NCI-H524 (cell line): ENCODE measurements around the gene ARHGAP32.

Experiments used
- DNase-seq, 2 experiments: peaks; one replicate each; lab custom pipeline; 2025; lab: John Stamatoyannopoulos, UW

ARHGAP32 gene

GRCh38 chr11:128956401-128957201 is 235.5 kb downstream of the ARHGAP32 start:
- peak; percentile 31 to 83 for DNase-seq

GRCh38 chr11:128955636-128956035 is 236.5 kb downstream of the ARHGAP32 start:
- no peak for DNase-seq

DNA sequence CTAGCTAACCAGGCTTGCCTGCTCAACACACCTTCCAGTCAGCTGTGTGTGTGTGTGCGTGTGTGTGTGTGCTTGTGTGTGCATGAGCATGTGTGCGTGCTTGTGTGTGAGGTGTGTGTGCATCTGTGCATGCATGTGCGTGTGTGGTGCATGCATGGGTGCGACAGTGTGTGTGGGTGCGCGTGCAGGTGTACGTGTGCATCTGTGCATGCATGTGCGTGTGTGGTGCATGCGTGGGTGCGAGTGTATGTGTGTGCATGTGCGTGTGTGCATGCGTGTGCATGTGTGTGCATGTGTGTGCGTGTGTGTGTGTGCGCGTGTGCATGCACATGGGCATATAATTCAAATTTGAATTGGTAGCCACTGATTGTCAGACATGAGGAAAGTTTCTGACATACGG is 239.0 kb downstream of the ARHGAP32 start:
- DNase-seq: no peak

- DNase-seq: no peak
These were observed 242.2 kb downstream of the ARHGAP32 start for GRCh38 chr11:128949791-128950454.

DNA sequence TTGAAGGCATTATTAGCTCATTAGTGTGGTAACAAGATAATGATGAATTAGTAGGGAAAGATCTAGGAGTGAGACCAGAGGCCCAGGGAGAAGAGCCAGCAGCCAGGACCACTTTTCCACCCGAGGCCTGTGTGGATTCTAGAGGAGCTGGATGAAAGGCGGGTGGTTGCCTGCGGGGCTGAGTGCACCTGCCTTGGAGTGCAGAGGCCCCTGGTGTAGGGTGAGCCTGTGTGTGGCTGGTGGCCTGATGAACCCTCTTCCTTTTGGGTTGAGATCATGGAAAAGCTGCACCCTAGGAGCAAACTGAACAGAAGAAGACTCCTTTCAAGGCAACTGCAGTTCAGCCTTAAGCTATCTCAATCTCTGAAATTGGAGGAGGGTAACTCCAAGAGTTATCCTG is 243.5 kb downstream of the ARHGAP32 start:
- DNase-seq: peak in 1 of 2 experiments; percentile 25

DNA sequence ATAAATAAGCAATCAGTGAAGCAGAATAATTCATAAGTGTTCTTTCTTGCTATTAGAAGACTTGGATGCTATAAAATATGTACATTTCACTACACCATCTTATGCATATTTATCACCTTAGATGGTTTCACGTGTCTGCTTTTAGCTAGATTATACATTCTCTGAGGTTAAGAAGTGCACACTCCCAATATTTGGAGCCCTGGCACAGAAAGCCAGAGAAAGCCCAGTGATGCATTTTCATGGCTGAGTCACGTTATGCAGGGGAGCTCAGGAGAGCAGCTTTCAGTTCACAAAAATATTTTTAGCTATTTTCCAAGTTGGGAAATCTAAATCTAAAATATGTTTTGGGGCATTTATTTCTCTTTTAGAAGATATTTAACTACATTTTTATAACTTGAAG is 244.4 kb downstream of the ARHGAP32 start:
- DNase-seq: no peak

DNA sequence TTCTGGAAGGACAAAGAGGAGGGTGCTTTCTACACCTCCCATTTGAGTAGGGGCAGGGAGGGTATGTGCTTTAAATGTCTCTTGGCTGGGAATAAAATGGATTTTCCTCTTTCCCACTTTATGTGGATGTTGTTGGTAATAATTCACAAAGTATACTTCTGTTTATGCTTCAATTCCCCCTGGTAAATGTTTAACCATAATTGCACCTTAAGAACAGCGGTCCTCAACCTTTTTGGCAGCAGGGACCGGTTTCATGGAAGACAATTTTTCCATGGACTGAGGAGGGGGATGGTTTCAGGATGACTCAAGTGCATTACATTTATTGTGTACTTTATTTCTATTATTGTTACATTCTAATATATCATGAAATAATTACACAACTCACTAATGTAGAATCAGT is 245.5 kb downstream of the ARHGAP32 start:
- DNase-seq: no peak

- DNase-seq: no peak
These were observed 248.6 kb downstream of the ARHGAP32 start for GRCh38 chr11:128943428-128943976.

GRCh38 chr11:128942817-128943427 is 249.2 kb downstream of the ARHGAP32 start, which contains the start of gene TP53AIP1:
Gene TP53AIP1, minus strand, starts transcription at chr11:128942871. Its CDS starts 5,053 bp downstream, at chr11:128937818.
- DNase-seq: no peak

DNA sequence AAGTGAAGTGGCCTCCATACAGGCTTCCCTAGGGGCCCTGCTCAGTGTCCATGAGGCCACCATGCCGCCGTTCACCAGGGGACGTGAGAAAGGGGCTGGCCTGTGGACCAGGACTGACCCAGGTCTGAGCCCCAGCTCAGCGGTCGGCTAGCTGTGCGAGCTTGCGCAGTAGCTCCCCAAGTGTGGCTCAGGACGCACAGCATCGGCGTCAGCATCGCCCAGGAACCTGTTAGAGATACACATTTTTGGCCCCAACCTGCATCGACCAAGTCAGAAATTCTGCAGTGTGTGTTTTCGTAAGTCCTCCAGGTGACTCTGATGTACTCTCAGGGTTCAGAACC is 249.9 kb downstream of the ARHGAP32 start:
- no peak for DNase-seq

GRCh38 chr11:128941573-128942271 is 250.4 kb downstream of the ARHGAP32 start:
- no peak for DNase-seq

- DNase-seq: no peak
These were observed 251.0 kb downstream of the ARHGAP32 start for GRCh38 chr11:128941110-128941509.

GRCh38 chr11:128940603-128941002 is 251.5 kb downstream of the ARHGAP32 start:
- DNase-seq: no peak

DNA sequence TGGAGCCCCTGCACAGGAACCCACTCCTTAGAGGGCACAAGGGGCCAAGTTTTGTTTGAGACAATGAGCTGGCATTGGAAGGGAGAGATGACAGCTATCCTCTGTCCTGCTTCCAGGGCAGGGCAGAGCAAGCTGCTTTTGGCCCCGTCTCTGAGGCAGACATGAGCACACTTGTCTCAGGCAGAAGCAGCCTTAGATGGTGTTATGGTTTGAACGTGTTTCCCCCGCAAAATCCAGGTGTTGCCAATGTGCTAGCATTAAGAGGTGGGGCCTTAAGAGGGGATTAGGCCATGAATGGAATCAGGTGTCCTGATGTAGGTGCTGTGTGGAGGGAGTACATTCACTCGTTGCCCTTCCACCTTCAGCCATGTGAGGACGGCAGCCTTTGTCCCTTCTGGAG is 252.0 kb downstream of the ARHGAP32 start:
- DNase-seq: no peak

GRCh38 chr11:128939591-128939990 is 252.5 kb downstream of the ARHGAP32 start:
- peak; percentile 27 to 62 for DNase-seq

- no peak for DNase-seq
These were observed 253.8 kb downstream of the ARHGAP32 start for GRCh38 chr11:128938156-128938885.

DNA sequence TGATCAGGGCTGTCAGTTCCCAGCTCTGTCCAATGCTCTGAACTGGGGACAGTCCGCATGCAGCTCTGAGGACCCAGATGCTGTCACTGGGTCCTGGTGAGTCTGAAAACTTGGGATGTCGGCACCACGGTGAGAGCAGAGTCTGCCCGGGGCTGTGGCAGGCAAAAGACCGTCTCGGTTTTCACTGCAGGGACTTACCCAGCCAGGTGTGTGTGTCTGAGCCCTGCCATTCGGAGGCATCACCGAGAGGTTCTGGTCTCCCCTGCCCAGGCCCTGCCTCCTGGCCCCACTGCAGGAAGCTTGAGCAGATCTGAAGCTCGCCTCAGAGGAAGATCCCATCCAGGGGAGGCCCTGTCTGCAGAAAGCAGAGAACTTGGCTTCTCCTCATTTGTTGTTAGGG is 254.6 kb downstream of the ARHGAP32 start:
- no peak for DNase-seq

DNA sequence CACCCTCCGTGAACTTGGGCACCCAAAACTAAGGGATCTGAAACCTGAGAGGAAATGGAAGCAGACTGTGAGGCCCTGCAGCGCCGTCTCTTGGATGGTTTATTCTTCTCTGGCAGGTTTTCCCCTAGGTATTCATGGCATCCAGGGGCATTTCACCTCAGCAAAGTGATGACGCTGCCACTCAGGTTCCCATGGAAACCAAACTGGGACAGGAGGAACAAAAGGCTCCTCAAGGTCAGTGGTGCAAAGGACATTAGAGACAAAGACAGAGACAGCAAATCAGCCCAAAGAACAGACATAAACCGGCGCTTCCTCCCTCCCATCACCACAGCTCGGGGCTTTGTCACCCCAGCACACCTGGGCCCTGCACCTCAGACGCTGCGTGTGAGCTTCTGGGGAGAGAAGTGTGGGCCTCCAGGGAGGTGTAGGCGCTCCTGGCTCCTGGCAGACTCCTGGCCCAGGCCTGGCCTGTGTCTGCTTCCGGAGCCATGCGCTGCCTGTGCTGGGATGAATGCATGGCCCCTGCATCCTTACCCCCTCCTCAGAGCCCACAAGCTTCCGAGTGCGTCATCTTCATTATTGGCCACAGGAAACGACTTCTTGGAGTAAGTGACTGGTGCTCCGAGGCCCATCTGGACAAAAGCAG is 255.4 kb downstream of the ARHGAP32 start:
- DNase-seq: peak in 1 of 2 experiments; percentile 32

DNA sequence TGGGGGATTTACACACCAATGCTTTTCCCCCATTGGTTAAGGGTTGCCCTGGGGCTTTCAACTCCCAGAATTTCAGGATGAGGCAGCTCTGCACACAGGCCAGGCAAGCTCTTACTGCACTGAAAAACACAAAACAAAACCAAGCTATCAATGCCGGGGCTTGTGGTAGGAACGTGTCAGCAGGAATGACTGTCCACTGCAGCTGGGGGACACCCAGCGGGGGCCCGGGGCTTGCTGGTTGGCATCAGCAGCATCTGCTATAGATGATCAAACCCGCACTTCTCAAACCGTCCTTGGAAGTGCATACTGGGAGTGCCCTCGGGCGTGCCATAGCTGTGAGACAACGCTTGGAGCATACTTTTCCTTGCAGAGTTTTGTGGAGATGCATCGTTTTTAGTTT is 257.2 kb downstream of the ARHGAP32 start:
- DNase-seq: no peak

- DNase-seq: no peak
These were observed 257.8 kb downstream of the ARHGAP32 start for GRCh38 chr11:128934351-128934750.
